GM19324 (cell line): ENCODE results near the gene NUDT22.

ENCODE experiments used
- ATAC-seq: cut with Tn5 transposase; IDR thresholded peaks from one replicate; pipeline ENCODE4 v1.9.1; 2021; ENCODE audit warnings: mild to moderate bottlenecking, moderate library complexity; ENCODE audit not compliant: unreplicated experiment, low FRiP score

Gene NUDT22

GRCh38 chr11:64253043-64253442, 27.0 kb downstream of the NUDT22 start:
- ATAC-seq = no peak

- ATAC-seq = no peak
These were observed 27.4 kb downstream of the NUDT22 start for GRCh38 chr11:64253481-64253880.

- ATAC-seq = no peak
These were observed 28.3 kb downstream of the NUDT22 start for GRCh38 chr11:64254326-64254725.

- ATAC-seq = no peak
These were observed 29.4 kb downstream of the NUDT22 start for GRCh38 chr11:64255135-64256128.

GRCh38 chr11:64256300-64256699, 30.2 kb downstream of the NUDT22 start:
- no peak for ATAC-seq

GRCh38 chr11:64258356-64258755, 32.3 kb downstream of the NUDT22 start:
- no peak for ATAC-seq

GRCh38 chr11:64258946-64259532, 33.0 kb downstream of the NUDT22 start:
- no peak for ATAC-seq

- ATAC-seq = no peak
These were observed 33.5 kb downstream of the NUDT22 start for GRCh38 chr11:64259533-64260067.

- ATAC-seq = no peak
These were observed 34.2 kb downstream of the NUDT22 start for GRCh38 chr11:64260147-64260708.

GRCh38 chr11:64261556-64262080, 35.5 kb downstream of the NUDT22 start:
- no peak for ATAC-seq

- ATAC-seq = no peak
These were observed 36.4 kb downstream of the NUDT22 start for GRCh38 chr11:64262271-64263002.

GRCh38 chr11:64263021-64263946, 37.2 kb downstream of the NUDT22 start:
- ATAC-seq = no peak

- no peak for ATAC-seq
These were observed 37.9 kb downstream of the NUDT22 start for GRCh38 chr11:64263947-64264317.

- ATAC-seq = no peak
These were observed 38.3 kb downstream of the NUDT22 start for GRCh38 chr11:64264371-64264852.

GRCh38 chr11:64265176-64266160, 39.4 kb downstream of the NUDT22 start:
- no peak for ATAC-seq

- no peak for ATAC-seq
These were observed 40.3 kb downstream of the NUDT22 start for GRCh38 chr11:64266339-64266738.

GRCh38 chr11:64267207-64267945, 41.3 kb downstream of the NUDT22 start:
- no peak for ATAC-seq
